GM19023 (cell line): ENCODE measurements around the gene MANSC1.

ENCODE experiments used
- ATAC-seq: cut with Tn5 transposase; IDR thresholded peaks from one replicate; pipeline ENCODE4 v1.9.1; 2021; ENCODE audit warnings: mild to moderate bottlenecking, moderate library complexity; ENCODE audit not compliant: unreplicated experiment

Gene MANSC1

GRCh38 chr12:12349711-12350665 lies at the start of gene MANSC1:
Gene MANSC1, minus strand, starts transcription at chr12:12350242. Its CDS starts 6,928 bp downstream, at chr12:12343314.
- ATAC-seq = no peak

- no peak for ATAC-seq
Observed at GRCh38 chr12:12399161-12399560, 49.1 kb upstream of the MANSC1 start.

GRCh38 chr12:12398026-12398859 lies 48.2 kb upstream of the MANSC1 start:
- no peak for ATAC-seq

DNA sequence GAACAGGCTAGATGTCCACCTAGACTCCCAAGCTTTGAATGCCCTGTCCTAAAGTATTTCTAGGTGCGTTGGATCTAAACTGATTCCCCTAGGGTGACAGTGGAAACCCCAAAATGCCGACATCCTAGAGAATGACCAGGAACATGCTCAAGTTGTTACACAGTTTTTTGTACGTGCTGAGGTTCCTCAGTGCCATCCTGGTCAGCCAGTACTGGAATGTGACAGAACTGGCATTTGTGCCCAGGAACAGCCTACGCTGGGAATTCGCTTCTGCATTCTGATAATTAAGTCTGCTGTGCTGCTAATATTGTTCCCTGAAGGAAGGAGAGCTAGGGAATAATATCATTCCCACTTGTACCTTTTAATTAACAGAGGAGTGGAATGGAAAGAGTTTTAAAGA lies 47.1 kb upstream of the MANSC1 start:
- no peak for ATAC-seq

GRCh38 chr12:12396694-12397093 lies 46.7 kb upstream of the MANSC1 start:
- no peak for ATAC-seq

GRCh38 chr12:12393171-12393570 lies 43.1 kb upstream of the MANSC1 start:
- no peak for ATAC-seq

DNA sequence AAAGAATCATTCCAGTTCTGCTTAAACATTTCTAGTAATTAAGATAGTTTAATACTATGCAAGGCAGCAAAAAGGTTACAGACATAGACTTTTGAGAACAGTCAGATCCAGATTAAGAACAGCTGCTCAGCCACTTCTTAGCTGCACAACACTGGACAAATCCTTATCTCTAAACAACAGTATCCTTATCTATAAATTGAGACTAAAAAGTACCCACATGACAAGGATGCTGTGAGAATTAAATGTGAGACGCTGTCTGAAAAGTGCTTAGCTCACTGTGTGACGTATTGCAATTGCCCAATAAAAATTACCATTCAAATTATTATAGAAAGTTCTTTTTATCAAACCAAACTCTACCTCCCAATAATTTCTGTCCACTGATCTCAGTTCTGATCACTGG lies 42.4 kb upstream of the MANSC1 start:
- no peak for ATAC-seq

DNA sequence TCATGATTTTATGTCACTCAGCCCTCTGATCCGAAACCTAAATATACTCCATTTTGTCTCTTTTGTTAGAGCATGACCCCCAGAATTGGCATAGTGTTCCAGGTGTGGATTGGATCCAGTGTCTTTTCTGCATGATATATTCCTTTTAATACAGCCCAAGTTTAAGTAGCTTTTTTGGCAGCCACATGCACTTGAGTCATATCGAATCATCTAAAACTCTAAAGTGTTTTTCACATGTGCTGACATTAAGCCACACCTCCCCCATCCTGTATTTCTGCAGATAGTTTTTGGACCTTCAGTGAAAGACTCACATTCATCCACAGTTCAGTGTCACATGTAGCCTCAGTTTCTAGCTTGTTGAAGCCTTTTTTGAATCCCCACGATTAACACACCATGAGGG lies 37.5 kb upstream of the MANSC1 start:
- ATAC-seq = no peak

- ATAC-seq = no peak
Observed at GRCh38 chr12:12384571-12385340, 34.7 kb upstream of the MANSC1 start.

GRCh38 chr12:12381982-12382381 lies 31.9 kb upstream of the MANSC1 start:
- ATAC-seq = no peak

- ATAC-seq = no peak
Observed at GRCh38 chr12:12380949-12381593, 31.0 kb upstream of the MANSC1 start.

DNA sequence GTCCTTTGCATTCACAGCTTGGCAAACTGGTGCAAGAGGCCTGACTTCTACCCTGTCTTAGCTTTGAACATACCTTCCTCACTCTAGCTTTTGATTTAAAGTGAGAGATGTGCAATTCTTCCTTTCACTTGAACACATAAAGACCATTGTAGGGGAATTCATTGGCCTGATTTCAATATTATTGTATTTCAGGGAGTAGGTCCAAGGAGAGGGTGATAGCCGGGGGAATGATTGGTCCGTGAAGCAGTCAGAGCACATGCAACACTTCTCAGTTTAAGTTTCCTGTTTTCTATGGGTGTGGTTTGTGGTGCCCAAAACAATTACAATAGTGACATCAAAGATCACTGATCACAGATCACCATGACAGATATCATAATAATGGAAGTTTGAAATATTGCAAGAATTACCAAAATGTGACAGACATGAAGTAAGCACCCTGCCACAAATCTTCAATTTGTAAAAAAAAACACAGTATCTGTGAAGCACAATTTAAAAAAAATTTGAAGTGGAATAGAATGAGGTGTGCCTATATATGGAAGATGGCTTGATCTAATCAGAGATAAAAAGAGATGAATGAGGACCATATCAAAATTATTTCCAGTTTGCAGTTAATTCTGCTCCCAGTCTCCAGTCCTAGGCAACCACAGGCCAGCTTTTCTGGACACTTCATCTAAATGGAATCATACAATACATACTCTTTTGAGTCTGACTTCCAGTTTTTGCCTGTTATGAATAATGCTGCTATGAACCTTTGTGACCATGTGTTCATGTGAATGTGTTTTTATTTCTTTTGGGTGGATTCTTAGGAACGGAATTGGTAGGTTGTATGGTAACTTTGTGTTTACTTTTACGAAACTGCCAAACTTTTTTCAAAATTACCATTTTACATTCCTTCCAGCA lies 30.0 kb upstream of the MANSC1 start:
- ATAC-seq = no peak

- ATAC-seq = no peak
Observed at GRCh38 chr12:12378616-12379015, 28.6 kb upstream of the MANSC1 start.

GRCh38 chr12:12376646-12377448 lies 26.8 kb upstream of the MANSC1 start:
- no peak for ATAC-seq

- ATAC-seq = no peak
Observed at GRCh38 chr12:12372946-12373722, 23.1 kb upstream of the MANSC1 start.

- ATAC-seq = no peak
Observed at GRCh38 chr12:12367482-12367998, 17.5 kb upstream of the MANSC1 start.

DNA sequence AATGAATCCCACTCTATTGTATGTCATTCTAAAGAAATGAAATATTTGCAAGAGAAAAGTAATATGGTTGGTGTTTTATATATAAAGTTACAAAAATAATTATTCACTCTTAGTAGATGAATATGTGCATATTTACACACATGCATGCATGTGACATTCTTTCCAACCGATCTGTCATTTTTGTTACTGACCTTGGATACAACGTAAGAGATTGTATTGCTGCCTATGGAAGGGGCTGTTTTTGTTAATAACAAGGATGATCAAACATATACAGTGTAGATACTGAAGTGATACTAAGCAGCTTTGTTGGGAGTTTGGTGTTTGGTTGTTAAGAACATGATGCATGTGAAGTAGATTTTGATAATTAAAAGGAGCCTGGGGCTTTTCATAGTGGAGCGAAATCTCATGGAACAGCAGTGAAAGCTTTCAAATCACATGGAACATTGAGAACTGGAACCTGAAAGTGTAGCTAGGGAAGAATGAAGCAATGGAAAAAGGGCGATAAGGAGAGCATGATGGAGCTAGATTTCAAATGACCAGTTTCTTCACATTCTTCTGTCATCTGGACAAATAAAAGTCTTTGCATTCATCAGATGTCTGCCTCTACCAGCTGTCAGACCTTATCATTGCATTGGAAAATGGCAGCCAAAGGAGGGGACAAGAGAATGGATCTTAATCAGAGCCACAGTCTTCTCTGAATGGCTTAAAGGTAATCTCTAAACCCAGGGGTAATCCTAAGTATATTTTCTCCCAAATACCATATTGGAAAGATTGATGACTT lies 16.8 kb upstream of the MANSC1 start:
- ATAC-seq = no peak
